Panc1 (cell line): Measurements from ENCODE around the gene SCYGR4. TPM values are rescaled to one million over a fixed set of nuclear protein-coding genes. Genes with fewer than 3 reads are reported as not detected.

Experiments used
- ATAC-seq: fragments of 200-7000 bp; cut with Tn5 transposase; 2 replicates; pipeline ENCODE4 v1.9.1; 2020; ENCODE audit warnings: mild to moderate bottlenecking, moderate library complexity
- BruUV-seq: library from RNA; stranded (reverse); fragments of 400-500 nt; replicated peaks from 2 replicates; lab custom pipeline; 2021; lab: Mats Ljungman, UMichigan
- CTCF ChIA-PET: fragments of 300-600 bp; sonication (Branson Sonifier 250); formaldehyde crosslinking; loops from one replicate; lab custom pipeline; 2022; ENCODE audit warnings: antibody characterized with exemption; lab: Charles Lee
- POLR2A ChIA-PET: fragments of 300-600 bp; sonication (Branson Sonifier 250); formaldehyde crosslinking; loops from one replicate; lab custom pipeline; 2022; ENCODE audit warnings: antibody characterized with exemption; lab: Charles Lee
- DNase-seq: peaks from one replicate; pipeline ENCODE4 v3.0.0-alpha.2; 2010; ENCODE audit warnings: low read depth, low spot score
- H3K27ac ChIP-seq: 2 replicates; pipeline ENCODE4 v1.5.1; 2011; ENCODE audit warnings: mild to moderate bottlenecking, low read length, inconsistent platforms
- H3K27me3 ChIP-seq: fragments of 200-500 bp; sonication (Bioruptor generic); 2 replicates; pipeline ENCODE4 v1.6.0; 2014; ENCODE audit warnings: low read length, inconsistent platforms; ENCODE audit not compliant: control insufficient read depth, insufficient read depth
- H3K36me3 ChIP-seq: fragments of 200-500 bp; sonication (Bioruptor generic); 2 replicates; pipeline ENCODE4 v1.5.1; 2014; ENCODE audit warnings: inconsistent platforms, mild to moderate bottlenecking, low read length, moderate library complexity; ENCODE audit not compliant: control insufficient read depth, insufficient read depth
- H3K4me1 ChIP-seq: 2 replicates; pipeline ENCODE4 v1.5.1; 2011; ENCODE audit warnings: inconsistent platforms, mild to moderate bottlenecking, low read length, moderate library complexity; ENCODE audit not compliant: control insufficient read depth, insufficient read depth
- H3K4me3 ChIP-seq, 2 experiments: 2 replicates each; pipeline ENCODE4 v1.5.1; 2011 to 2012; ENCODE audit warnings: low read depth in 2 of 2, low read length in 2 of 2, mild to moderate bottlenecking in 2 of 2, inconsistent platforms in 1 of 2, moderate library complexity in 1 of 2
- H3K9me3 ChIP-seq: fragments of 200-500 bp; sonication (Bioruptor generic); 2 replicates; pipeline ENCODE4 v1.5.1; 2014; ENCODE audit warnings: low read depth, mild to moderate bottlenecking, inconsistent platforms, low read length, moderate library complexity; ENCODE audit not compliant: control insufficient read depth, insufficient read depth
- CTCF ChIP-seq: fragments of 450-650 bp; IDR thresholded peaks from 2 replicates; pipeline ENCODE4 v1.5.1; 2017; ENCODE audit warnings: mild to moderate bottlenecking
- POLR2AphosphoS5 ChIP-seq: IDR thresholded peaks from 2 replicates; pipeline ENCODE4 v1.6.1; 2012; ENCODE audit warnings: mild to moderate bottlenecking, low read depth, low read length, moderate library complexity
- REST ChIP-seq, 2 experiments: IDR thresholded peaks; 2 replicates each; pipeline ENCODE4 v1.6.1; 2011 to 2012; ENCODE audit warnings: low read depth in 2 of 2, control low read depth in 1 of 2, low read length in 1 of 2, mild to moderate bottlenecking in 1 of 2, moderate library complexity in 1 of 2; ENCODE audit not compliant: insufficient read depth in 1 of 2
- SIN3A ChIP-seq: IDR thresholded peaks from 2 replicates; pipeline ENCODE4 v1.6.1; 2012; ENCODE audit warnings: low read depth, mild to moderate bottlenecking, low read length, moderate library complexity, borderline replicate concordance; ENCODE audit not compliant: insufficient read depth
- TCF7L2 ChIP-seq: IDR thresholded peaks from 2 replicates; pipeline ENCODE4 v1.6.1; 2011; ENCODE audit warnings: mild to moderate bottlenecking, low read depth, low read length, inconsistent platforms
- in situ Hi-C: cut with HindIII; loops from 2 replicates; pipeline ENCODE4 v1.10.0; 2016; ENCODE audit warnings: low sequenced_read_pairs, low pct_unique_long_range_greater_than_20kb
- intact Hi-C: fragments of 100-400 bp; cut with micrococcal nuclease; formaldehyde crosslinking; loops from one replicate; pipeline ENCODE4 v1.10.0; 2022; ENCODE audit not compliant: unreplicated experiment
- total RNA-seq: library from RNA; stranded (reverse); gene quantifications from one replicate; pipeline ENCODE4 v1.2.1, GENCODE V29; 2021; ENCODE audit not compliant: unreplicated experiment

Gene SCYGR4
- total RNA-seq, 1 experiment from 2014 or later = not detected

GRCh38 chr2:227576812-227577211 is 40.5 kb upstream of the SCYGR4 start:
- H3K4me1 ChIP-seq = no peaks in the 10 kb centered on the region
- BruUV-seq = no TSS peak

GRCh38 chr2:227577555-227577954 is 39.7 kb upstream of the SCYGR4 start:
- ChIA-PET POLR2A (no interaction called here), CTCF (no interaction called here)
- Histone ChIP-seq H3K4me1 (no peaks in the 10 kb centered on the region), H3K36me3 (no peaks in the 10 kb centered on the region), H3K9me3 (no peaks in the 10 kb centered on the region), H3K27me3 (no peaks in the 10 kb centered on the region; the same call in none of the 2 replicates), H3K27ac (no peak overlapping the region), H3K4me3 (no peak overlapping the region)
- in situ Hi-C loops = no loop called here
- DNase-seq = no peak
- no TSS peak for BruUV-seq
- no peak for ATAC-seq
- intact Hi-C loops = loop anchor here (10.0 kb wide), 1 partner anchor 187 kb away; no protein-coding TSS in a partner anchor
- TF ChIP-seq POLR2AphosphoS5 (no peak), CTCF (no peak), REST (IDR thresholded peaks at IDR 0.05; ENCODE audit: insufficient read depth in 1 of 2, low read depth in 2 of 2, low read length in 1 of 2) (no peak), TCF7L2 (no peak), SIN3A (no peak)

More at GRCh38 chr2:227576812-227577211, 40.5 kb upstream of the SCYGR4 start:
- POLR2A ChIA-PET = no interaction called here
- Histone ChIP-seq H3K27me3 (no peaks in the 10 kb centered on the region; the same call in none of the 2 replicates), H3K36me3 (no peaks in the 10 kb centered on the region), H3K9me3 (no peaks in the 10 kb centered on the region), H3K4me3 (no peak overlapping the region), H3K27ac (no peak overlapping the region)
- TF ChIP-seq CTCF = no peak
- no peak for TF ChIP-seq POLR2AphosphoS5
- no peak for TF ChIP-seq REST (IDR thresholded peaks at IDR 0.05; ENCODE audit: insufficient read depth in 1 of 2, low read depth in 2 of 2, low read length in 1 of 2)
- TF ChIP-seq SIN3A = no peak
- TF ChIP-seq TCF7L2 = no peak
- no peak for ATAC-seq
- intact Hi-C loops (loop anchor here (10.0 kb wide), 1 partner anchor 188 kb away; no protein-coding TSS in a partner anchor), in situ Hi-C loops (no loop called here)
- CTCF ChIA-PET = no interaction called here
- no peak for DNase-seq
